B cell (primary cell): ENCODE results near the gene NDUFS4. TPM values are rescaled to one million over a fixed set of nuclear protein-coding genes. Genes with fewer than 3 reads are reported as not detected.

ENCODE experiments used
- ATAC-seq: fragments of 200-7000 bp; cut with Tn5 transposase; one replicate; pipeline ENCODE4 v1.10.0; 2021; ENCODE audit warnings: low read depth, mild to moderate bottlenecking, moderate number of reproducible peaks, moderate library complexity
- CTCF ChIA-PET: fragments of 350-600 bp; sonication (Branson Sonifier 250); formaldehyde crosslinking; loops from one replicate; lab custom pipeline; 2021; ENCODE audit warnings: antibody characterized with exemption, inconsistent platforms; lab: Charles Lee
- POLR2A ChIA-PET: fragments of 350-600 bp; sonication (Branson Sonifier 250); formaldehyde crosslinking; loops from one replicate; lab custom pipeline; 2021; ENCODE audit warnings: antibody characterized with exemption; lab: Charles Lee
- DNase-seq: peaks from one replicate; pipeline ENCODE4 v3.0.0; 2013
- H2AFZ ChIP-seq: 2 replicates; pipeline ENCODE4 v1.6.1; 2012; ENCODE audit warnings: mild to moderate bottlenecking, low read depth, low read length; ENCODE audit not compliant: insufficient read depth, poor library complexity, severe bottlenecking
- H3K27ac ChIP-seq, 2 donors: 1 replicate in 1 of 2; 2 replicates in 1 of 2; pipeline ENCODE4 v1.5.1; 2012 to 2013; ENCODE audit warnings: low read length in 2 of 2, mild to moderate bottlenecking in 2 of 2, moderate library complexity in 1 of 2
- H3K27me3 ChIP-seq, 4 experiments: fragments of 200-600 bp in 1 of 4; sonication (generic) in 1 of 4; replicated peaks in 1 of 4; 1 replicate in 2 of 4; 2 replicates in 2 of 4; pipeline versions ENCODE4 v1.6.1 to v1.7.0; 2013 to 2016; ENCODE audit warnings: low read length in 3 of 4, mild to moderate bottlenecking in 2 of 4, mixed read lengths in 1 of 4, moderate library complexity in 1 of 4; ENCODE audit not compliant: insufficient read depth in 4 of 4, control insufficient read depth in 3 of 4; ENCODE audit errors: control extremely low read depth in 1 of 4
- H3K36me3 ChIP-seq, 2 experiments: replicated peaks in 1 of 2; 1 replicate in 1 of 2; 2 replicates in 1 of 2; pipeline versions ENCODE4 v1.6.1 to v1.7.1; 2013; ENCODE audit warnings: low read length in 1 of 2; ENCODE audit not compliant: insufficient read depth in 2 of 2, control insufficient read depth in 1 of 2; ENCODE audit errors: control extremely low read depth in 1 of 2, extremely low read depth in 1 of 2
- H3K4me1 ChIP-seq, 2 donors: fragments of 200-600 bp in 1 of 2; sonication (generic) in 1 of 2; 1 replicate in 1 of 2; 2 replicates in 1 of 2; pipeline versions ENCODE4 v1.5.1 to v1.6.1; 2013 to 2017; ENCODE audit warnings: low read length in 2 of 2; ENCODE audit not compliant: control insufficient read depth in 2 of 2, insufficient read depth in 2 of 2
- H3K4me2 ChIP-seq: replicated peaks from 2 replicates; pipeline ENCODE3; 2012; ENCODE audit warnings: mild to moderate bottlenecking, low read depth, low read length; ENCODE audit not compliant: poor library complexity, severe bottlenecking
- H3K4me3 ChIP-seq, 5 experiments: fragments of 200-600 bp in 1 of 5; sonication (generic) in 1 of 5; 1 replicate in 3 of 5; 2 replicates in 2 of 5; pipeline versions ENCODE4 v1.5.1 to v1.7.0; 2011 to 2016; ENCODE audit warnings: low read length in 4 of 5, mild to moderate bottlenecking in 4 of 5, low read depth in 2 of 5, control low read depth in 1 of 5, moderate library complexity in 1 of 5; ENCODE audit not compliant: insufficient read depth in 1 of 5; ENCODE audit errors: control extremely low read depth in 1 of 5, extremely low read depth in 1 of 5
- H3K79me2 ChIP-seq: fragments of 200-600 bp; sonication (generic); one replicate; pipeline ENCODE4 v1.6.0; 2016; ENCODE audit warnings: low read length; ENCODE audit not compliant: control insufficient read depth, insufficient read depth
- H3K9ac ChIP-seq: fragments of 200-600 bp; sonication (generic); 2 replicates; pipeline ENCODE4 v1.6.1; 2017; ENCODE audit warnings: mild to moderate bottlenecking, low read length, moderate library complexity
- H3K9me3 ChIP-seq, 3 donors: one replicate each; pipeline versions ENCODE4 v1.6.1 to v1.7.1; 2013; ENCODE audit warnings: low read length in 2 of 3; ENCODE audit not compliant: control insufficient read depth in 2 of 3, insufficient read depth in 1 of 3; ENCODE audit errors: control extremely low read depth in 1 of 3
- H4K20me1 ChIP-seq: 2 replicates; pipeline ENCODE4 v1.6.0; 2012; ENCODE audit warnings: mild to moderate bottlenecking, low read length; ENCODE audit not compliant: insufficient read depth, control insufficient read depth, poor library complexity, severe bottlenecking
- H3K27ac Mint-ChIP-seq: one replicate; pipeline ENCODE4 v1.8.0; 2021; ENCODE audit warnings: mixed read lengths
- H3K27me3 Mint-ChIP-seq: one replicate; pipeline ENCODE4 v1.8.0; 2021; ENCODE audit warnings: mixed read lengths
- H3K4me1 Mint-ChIP-seq: one replicate; pipeline ENCODE4 v1.8.0; 2021; ENCODE audit warnings: mixed read lengths
- H3K4me3 Mint-ChIP-seq: one replicate; pipeline ENCODE4 v1.8.0; 2021; ENCODE audit warnings: mixed read lengths
- H3K9me3 Mint-ChIP-seq: one replicate; pipeline ENCODE4 v1.8.0; 2022; ENCODE audit warnings: mixed read lengths; ENCODE audit not compliant: insufficient read depth
- CTCF ChIP-seq: fragments of 200-600 bp; IDR thresholded peaks from one replicate; pipeline ENCODE4 v1.8.0; 2022; ENCODE audit warnings: antibody characterized with exemption, mild to moderate bottlenecking
- EZH2 ChIP-seq: IDR thresholded peaks from 2 replicates; pipeline ENCODE4 v1.6.1; 2012; ENCODE audit warnings: borderline replicate concordance, low read depth, mild to moderate bottlenecking, moderate library complexity, low read length; ENCODE audit not compliant: insufficient read depth, poor library complexity, severe bottlenecking
- WGBS: methylation state at CpG from one replicate; pipeline ENCODE4 v1.1.5; 2013; ENCODE audit warnings: missing lambda C conversion rate; ENCODE audit not compliant: insufficient coverage; 5-methylcytosine and 5-hydroxymethylcytosine counted together
- intact Hi-C: fragments of 100-400 bp; cut with micrococcal nuclease; formaldehyde crosslinking; loops from one replicate; pipeline ENCODE4 v1.10.0; 2022
- polyA plus RNA-seq: library from polyadenylated mRNA; depleted of rRNA; stranded (reverse); fragments of >200 nt; gene quantifications from 2 replicates; pipeline ENCODE4 v1.2.3, GENCODE V29; 2012
- total RNA-seq, 2 donors: library from RNA; stranded (reverse); fragments of 120-200 nt in 1 of 2; gene quantifications; 1 replicate in 1 of 2; 2 replicates in 1 of 2; pipeline versions ENCODE4 v1.2.3 to v1.2.4, GENCODE V29; 2013 to 2022

Gene NDUFS4
- total and polyA plus RNA-seq, 2 donors (not counting 1 experiment from before 2014, with no cell fraction given): 24.0 to 29.0 TPM

GRCh38 chr5:53575101-53575500 is 14.7 kb downstream of the NDUFS4 start:
- Mint-ChIP-seq H3K27ac (no peak overlapping the region), H3K4me3 (no peak overlapping the region), H3K4me1 (peaks cover 38% of the 10 kb centered on the region), H3K9me3 (no peaks in the 10 kb centered on the region), H3K27me3 (no peaks in the 10 kb centered on the region)
- ATAC-seq: no peak
- Histone ChIP-seq H3K9me3 (no peaks in the 10 kb centered on the region), H3K79me2 (peaks cover 98% of the 10 kb centered on the region), H3K4me2 (no peak overlapping the region), H4K20me1 (peaks cover 47% of the 10 kb centered on the region), H3K4me1 (no peaks in the 10 kb centered on the region), H3K36me3 (peaks cover 0 to 3% of the 10 kb centered on the region in 2 experiments), H3K4me3 (no peak overlapping the region), H3K27ac (no peak overlapping the region), H3K27me3 (no peaks in the 10 kb centered on the region), H2AFZ (no peak overlapping the region), H3K9ac (no peak overlapping the region)
- WGBS: 100% methylated on average over 2 of the region's 3 CpGs
- intact Hi-C loops: no loop called here
- DNase-seq: no peak
- ChIA-PET CTCF (no interaction called here), POLR2A (no interaction called here)
- TF ChIP-seq CTCF (no peak), EZH2 (no peak)

GRCh38 chr5:53575831-53576230 is 15.4 kb downstream of the NDUFS4 start:
- Mint-ChIP-seq H3K27ac (no peak overlapping the region), H3K27me3 (no peaks in the 10 kb centered on the region), H3K4me3 (no peak overlapping the region), H3K4me1 (peaks cover 41% of the 10 kb centered on the region), H3K9me3 (no peaks in the 10 kb centered on the region)
- Histone ChIP-seq H3K9ac (no peak overlapping the region), H3K4me1 (no peaks in the 10 kb centered on the region), H4K20me1 (peaks cover 47% of the 10 kb centered on the region), H2AFZ (no peak overlapping the region), H3K27ac (no peak overlapping the region), H3K4me3 (no peak overlapping the region), H3K36me3 (peaks cover 0 to 3% of the 10 kb centered on the region in 2 experiments), H3K79me2 (peaks cover 98% of the 10 kb centered on the region), H3K4me2 (no peak overlapping the region), H3K27me3 (no peaks in the 10 kb centered on the region), H3K9me3 (no peaks in the 10 kb centered on the region)
- DNase-seq (no peak), ATAC-seq (no peak)
- CTCF ChIA-PET: no interaction called here
- TF ChIP-seq EZH2 (no peak), CTCF (no peak)
- POLR2A ChIA-PET: no interaction called here
- intact Hi-C loops: no loop called here
